Liver (tissue), 9 donors: Measurements from ENCODE around the gene MEOX1. TPM values are rescaled to one million over a fixed set of nuclear protein-coding genes. Genes with fewer than 3 reads are reported as not detected.

Source experiments
- DNase-seq: peaks from one replicate; pipeline ENCODE4 v3.0.0-alpha.2; 2017; ENCODE audit warnings: low spot score
- H3K27ac ChIP-seq, 2 donors: one replicate each; pipeline ENCODE4 v1.7.0; 2013; ENCODE audit warnings: inconsistent platforms in 2 of 2, low read length in 2 of 2, control low read depth in 1 of 2, low read depth in 1 of 2, mild to moderate bottlenecking in 1 of 2
- H3K27me3 ChIP-seq, 4 donors: one replicate each; pipeline versions ENCODE4 v1.6.1 to v1.7.0; 2013; ENCODE audit warnings: low read length in 3 of 4, inconsistent platforms in 1 of 4, mild to moderate bottlenecking in 1 of 4, moderate library complexity in 1 of 4; ENCODE audit not compliant: control insufficient read depth in 4 of 4, insufficient read depth in 4 of 4
- H3K36me3 ChIP-seq, 4 donors: one replicate each; pipeline versions ENCODE4 v1.6.1 to v1.7.0; 2013; ENCODE audit warnings: low read length in 3 of 4, mild to moderate bottlenecking in 3 of 4, low read depth in 1 of 4, moderate library complexity in 1 of 4; ENCODE audit not compliant: control insufficient read depth in 4 of 4, insufficient read depth in 3 of 4
- H3K4me1 ChIP-seq, 4 donors: one replicate each; pipeline versions ENCODE4 v1.6.1 to v1.7.0; 2013; ENCODE audit warnings: low read length in 3 of 4, mild to moderate bottlenecking in 3 of 4, moderate library complexity in 1 of 4; ENCODE audit not compliant: control insufficient read depth in 4 of 4, insufficient read depth in 4 of 4
- H3K4me3 ChIP-seq, 3 donors: one replicate each; pipeline versions ENCODE4 v1.6.1 to v1.7.0; 2013; ENCODE audit warnings: low read length in 3 of 3, control low read depth in 1 of 3, low read depth in 1 of 3, mild to moderate bottlenecking in 1 of 3
- H3K9ac ChIP-seq, 2 donors: one replicate each; pipeline ENCODE4 v1.7.0; 2013; ENCODE audit warnings: low read length in 2 of 2, mild to moderate bottlenecking in 2 of 2, moderate library complexity in 2 of 2, control low read depth in 1 of 2, low read depth in 1 of 2
- H3K9me3 ChIP-seq, 4 donors: one replicate each; pipeline versions ENCODE4 v1.6.1 to v1.7.0; 2013; ENCODE audit warnings: low read length in 3 of 4; ENCODE audit not compliant: control insufficient read depth in 4 of 4
- EGR1 ChIP-seq, 2 donors: IDR thresholded peaks; 2 replicates each; pipeline ENCODE4 v1.6.1; 2016 to 2018; ENCODE audit warnings: antibody characterized with exemption in 2 of 2, low read depth in 2 of 2
- FOXA1 ChIP-seq: IDR thresholded peaks from 2 replicates; pipeline ENCODE4 v1.6.1; 2016; ENCODE audit warnings: antibody characterized with exemption
- HNF4A ChIP-seq, 2 donors: conservative IDR thresholded peaks; 2 replicates each; pipeline ENCODE4 v1.6.1; 2016; ENCODE audit warnings: antibody characterized with exemption in 2 of 2, mild to moderate bottlenecking in 2 of 2
- HNF4G ChIP-seq: IDR thresholded peaks from 2 replicates; pipeline ENCODE4 v1.6.1; 2016; ENCODE audit warnings: antibody characterized with exemption
- NR2F2 ChIP-seq: IDR thresholded peaks from 2 replicates; pipeline ENCODE4 v1.6.1; 2016; ENCODE audit warnings: antibody characterized with exemption
- RXRA ChIP-seq, 2 donors: IDR thresholded peaks; 2 replicates each; pipeline ENCODE4 v1.6.1; 2017 to 2018; ENCODE audit warnings: antibody characterized with exemption in 2 of 2, mild to moderate bottlenecking in 1 of 2
- SP1 ChIP-seq: IDR thresholded peaks from 2 replicates; pipeline ENCODE4 v1.6.1; 2018; ENCODE audit warnings: antibody characterized with exemption, mild to moderate bottlenecking
- TAF1 ChIP-seq: conservative IDR thresholded peaks from 2 replicates; pipeline ENCODE4 v1.6.1; 2016; ENCODE audit warnings: antibody characterized with exemption, mild to moderate bottlenecking
- YY1 ChIP-seq: IDR thresholded peaks from 2 replicates; pipeline ENCODE4 v1.6.1; 2016; ENCODE audit warnings: antibody characterized with exemption, mild to moderate bottlenecking
- WGBS: extraction: QIAGEN DNeasy Blood & Tissue Kit; methylation state at CpG from one replicate; pipeline ENCODE4 v1.1.7; 2013; 5-methylcytosine and 5-hydroxymethylcytosine counted together
- polyA plus RNA-seq, 2 donors: library from polyadenylated mRNA; stranded (reverse) in 1 of 2; unstranded in 1 of 2; fragments of 200-250 nt in 1 of 2; fragments of >200 nt in 1 of 2; fragmentation: Nextera tagmentation in 1 of 2; extraction: Ambion mirVana in 1 of 2; gene quantifications; one replicate each; pipeline versions ENCODE4 v1.2.1 to v1.2.3, GENCODE V29; 2013 to 2015
- total RNA-seq, 2 donors: library from RNA; depleted of rRNA; stranded (reverse); fragments of >200 nt; gene quantifications; one replicate each; pipeline ENCODE4 v1.2.3, GENCODE V29; 2014
- TF ChIP-seq, protein P1 (sequence below): IDR thresholded peaks from 2 replicates; pipeline ENCODE4 v1.6.1; 2016; ENCODE audit warnings: antibody characterized with exemption
- TF ChIP-seq, protein P2 (sequence below): IDR thresholded peaks from 2 replicates; pipeline ENCODE4 v1.6.1; 2016; ENCODE audit warnings: antibody characterized with exemption, mild to moderate bottlenecking
- TF ChIP-seq, protein P3 (sequence below): fragments of 150-350 bp; IDR thresholded peaks from 2 replicates; pipeline ENCODE4 v1.5.1; 2017; ENCODE audit warnings: improper control_type of control experiment, low read depth, low read length; ENCODE audit not compliant: missing input control
- TF ChIP-seq, protein P4 (sequence below): IDR thresholded peaks from 2 replicates; pipeline ENCODE4 v1.6.1; 2016; ENCODE audit warnings: antibody characterized with exemption
- donor health status: healthy.
- donor health status: healthy.
- donor health status: healthy.
- donor health status: healthy.
- donor health status: healthy.

Gene MEOX1
- total and polyA plus RNA-seq, 4 donors, result 0.05 to 0.33 TPM; not detected in 2

DNA sequence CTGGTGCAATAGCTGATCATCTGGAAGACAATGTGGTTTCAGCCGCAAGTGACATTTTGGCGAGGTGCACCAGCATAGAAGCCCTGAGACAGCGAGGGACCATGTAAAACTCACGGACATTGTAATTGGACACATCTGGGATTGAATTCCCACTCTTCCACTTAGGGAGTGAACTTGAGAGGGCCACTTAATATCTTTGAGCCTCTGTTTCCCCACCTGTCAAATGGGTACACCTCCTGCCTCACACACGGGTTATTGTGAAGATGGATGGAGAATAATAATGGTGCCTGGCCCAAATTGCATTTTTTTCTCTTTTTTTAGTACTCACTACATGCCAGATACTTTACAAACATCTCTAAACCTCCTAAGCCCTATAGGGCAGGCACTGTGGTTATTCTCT is 45.5 kb upstream of the MEOX1 start:
- Histone ChIP-seq H3K27me3 (peaks cover 0 to 6% (median 0%) of the 10 kb centered on the region in 4 donors), H3K36me3 (no peaks in the 10 kb centered on the region), H3K4me1 (no peaks in the 10 kb centered on the region), H3K9me3 (no peaks in the 10 kb centered on the region), H3K4me3 (no peak overlapping the region), H3K27ac (no peak overlapping the region), H3K9ac (no peak overlapping the region)
- 92% methylated on average over 5 of the region's 5 CpGs for WGBS
- no peak for DNase-seq
- no peak for TF ChIP-seq SP1
- TF ChIP-seq TAF1, result no peak
- TF ChIP-seq, protein P1, sequence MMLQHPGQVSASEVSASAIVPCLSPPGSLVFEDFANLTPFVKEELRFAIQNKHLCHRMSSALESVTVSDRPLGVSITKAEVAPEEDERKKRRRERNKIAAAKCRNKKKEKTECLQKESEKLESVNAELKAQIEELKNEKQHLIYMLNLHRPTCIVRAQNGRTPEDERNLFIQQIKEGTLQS, result no peak
- TF ChIP-seq EGR1 (IDR thresholded peaks at IDR 0.05; ENCODE audit: low read depth in 2 of 2), result no peak
- TF ChIP-seq FOXA1, result no peak
- no peak for TF ChIP-seq NR2F2
- TF ChIP-seq HNF4A (conservative IDR thresholded peaks at IDR 0.05), result no peak
- TF ChIP-seq YY1, result no peak
- TF ChIP-seq, protein P2, sequence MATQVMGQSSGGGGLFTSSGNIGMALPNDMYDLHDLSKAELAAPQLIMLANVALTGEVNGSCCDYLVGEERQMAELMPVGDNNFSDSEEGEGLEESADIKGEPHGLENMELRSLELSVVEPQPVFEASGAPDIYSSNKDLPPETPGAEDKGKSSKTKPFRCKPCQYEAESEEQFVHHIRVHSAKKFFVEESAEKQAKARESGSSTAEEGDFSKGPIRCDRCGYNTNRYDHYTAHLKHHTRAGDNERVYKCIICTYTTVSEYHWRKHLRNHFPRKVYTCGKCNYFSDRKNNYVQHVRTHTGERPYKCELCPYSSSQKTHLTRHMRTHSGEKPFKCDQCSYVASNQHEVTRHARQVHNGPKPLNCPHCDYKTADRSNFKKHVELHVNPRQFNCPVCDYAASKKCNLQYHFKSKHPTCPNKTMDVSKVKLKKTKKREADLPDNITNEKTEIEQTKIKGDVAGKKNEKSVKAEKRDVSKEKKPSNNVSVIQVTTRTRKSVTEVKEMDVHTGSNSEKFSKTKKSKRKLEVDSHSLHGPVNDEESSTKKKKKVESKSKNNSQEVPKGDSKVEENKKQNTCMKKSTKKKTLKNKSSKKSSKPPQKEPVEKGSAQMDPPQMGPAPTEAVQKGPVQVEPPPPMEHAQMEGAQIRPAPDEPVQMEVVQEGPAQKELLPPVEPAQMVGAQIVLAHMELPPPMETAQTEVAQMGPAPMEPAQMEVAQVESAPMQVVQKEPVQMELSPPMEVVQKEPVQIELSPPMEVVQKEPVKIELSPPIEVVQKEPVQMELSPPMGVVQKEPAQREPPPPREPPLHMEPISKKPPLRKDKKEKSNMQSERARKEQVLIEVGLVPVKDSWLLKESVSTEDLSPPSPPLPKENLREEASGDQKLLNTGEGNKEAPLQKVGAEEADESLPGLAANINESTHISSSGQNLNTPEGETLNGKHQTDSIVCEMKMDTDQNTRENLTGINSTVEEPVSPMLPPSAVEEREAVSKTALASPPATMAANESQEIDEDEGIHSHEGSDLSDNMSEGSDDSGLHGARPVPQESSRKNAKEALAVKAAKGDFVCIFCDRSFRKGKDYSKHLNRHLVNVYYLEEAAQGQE, result no peak

DNA sequence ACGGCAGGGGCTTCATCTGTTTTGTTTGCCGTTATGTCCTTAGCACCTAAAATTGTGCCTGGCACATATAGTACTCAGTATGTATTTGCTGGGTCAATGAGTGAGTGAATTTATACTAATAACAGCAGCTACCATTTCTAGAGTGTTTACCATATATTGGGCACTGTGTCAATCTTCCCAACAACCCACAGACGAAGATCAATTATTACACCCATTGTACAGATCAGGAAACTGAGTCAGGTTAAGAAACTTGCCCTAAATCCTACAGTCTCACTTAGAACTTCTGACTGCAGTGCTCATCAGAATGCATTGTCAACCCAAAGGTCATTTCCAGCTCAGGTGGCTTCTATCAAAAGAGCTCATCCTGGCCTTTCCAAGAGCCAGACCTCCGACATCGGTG is 44.5 kb upstream of the MEOX1 start:
- H3K4me1 ChIP-seq, result no peaks in the 10 kb centered on the region
- TF ChIP-seq FOXA1, result no peak
- TF ChIP-seq HNF4G, result no peak
- no peak for TF ChIP-seq YY1
- TF ChIP-seq, protein P3, sequence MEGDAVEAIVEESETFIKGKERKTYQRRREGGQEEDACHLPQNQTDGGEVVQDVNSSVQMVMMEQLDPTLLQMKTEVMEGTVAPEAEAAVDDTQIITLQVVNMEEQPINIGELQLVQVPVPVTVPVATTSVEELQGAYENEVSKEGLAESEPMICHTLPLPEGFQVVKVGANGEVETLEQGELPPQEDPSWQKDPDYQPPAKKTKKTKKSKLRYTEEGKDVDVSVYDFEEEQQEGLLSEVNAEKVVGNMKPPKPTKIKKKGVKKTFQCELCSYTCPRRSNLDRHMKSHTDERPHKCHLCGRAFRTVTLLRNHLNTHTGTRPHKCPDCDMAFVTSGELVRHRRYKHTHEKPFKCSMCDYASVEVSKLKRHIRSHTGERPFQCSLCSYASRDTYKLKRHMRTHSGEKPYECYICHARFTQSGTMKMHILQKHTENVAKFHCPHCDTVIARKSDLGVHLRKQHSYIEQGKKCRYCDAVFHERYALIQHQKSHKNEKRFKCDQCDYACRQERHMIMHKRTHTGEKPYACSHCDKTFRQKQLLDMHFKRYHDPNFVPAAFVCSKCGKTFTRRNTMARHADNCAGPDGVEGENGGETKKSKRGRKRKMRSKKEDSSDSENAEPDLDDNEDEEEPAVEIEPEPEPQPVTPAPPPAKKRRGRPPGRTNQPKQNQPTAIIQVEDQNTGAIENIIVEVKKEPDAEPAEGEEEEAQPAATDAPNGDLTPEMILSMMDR, result no peak
- TF ChIP-seq RXRA (IDR thresholded peaks at IDR 0.05), result no peak
- H3K4me3 ChIP-seq, result no peak overlapping the region
- DNase-seq, result no peak
- no peaks in the 10 kb centered on the region for H3K36me3 ChIP-seq
- WGBS, result 78% methylated on average over 5 of the region's 5 CpGs
- H3K9me3 ChIP-seq, result no peaks in the 10 kb centered on the region
- no peak overlapping the region for H3K27ac ChIP-seq
- no peak overlapping the region for H3K9ac ChIP-seq
- H3K27me3 ChIP-seq, result peaks cover 0 to 4% (median 0%) of the 10 kb centered on the region in 4 donors

DNA sequence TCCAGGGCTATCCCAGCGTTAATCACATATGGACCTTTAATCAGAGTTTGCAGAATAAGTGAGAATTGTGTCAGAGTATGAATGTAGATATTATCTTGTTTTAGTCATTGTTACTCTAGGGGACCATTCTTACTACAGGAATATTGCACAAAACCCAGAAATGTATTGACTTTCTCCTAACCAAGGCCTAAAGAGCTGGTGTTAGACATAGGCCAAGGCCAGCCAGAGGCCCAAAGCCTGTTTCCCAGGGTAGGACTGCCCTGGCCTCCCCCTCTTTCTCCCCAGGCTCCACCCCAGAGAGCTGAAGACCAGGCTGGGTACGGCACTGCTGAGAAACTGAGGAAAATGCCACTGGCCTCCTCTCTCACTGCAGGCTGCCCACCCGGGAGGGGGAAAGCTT is 41.9 kb upstream of the MEOX1 start:
- TF ChIP-seq, protein P4, sequence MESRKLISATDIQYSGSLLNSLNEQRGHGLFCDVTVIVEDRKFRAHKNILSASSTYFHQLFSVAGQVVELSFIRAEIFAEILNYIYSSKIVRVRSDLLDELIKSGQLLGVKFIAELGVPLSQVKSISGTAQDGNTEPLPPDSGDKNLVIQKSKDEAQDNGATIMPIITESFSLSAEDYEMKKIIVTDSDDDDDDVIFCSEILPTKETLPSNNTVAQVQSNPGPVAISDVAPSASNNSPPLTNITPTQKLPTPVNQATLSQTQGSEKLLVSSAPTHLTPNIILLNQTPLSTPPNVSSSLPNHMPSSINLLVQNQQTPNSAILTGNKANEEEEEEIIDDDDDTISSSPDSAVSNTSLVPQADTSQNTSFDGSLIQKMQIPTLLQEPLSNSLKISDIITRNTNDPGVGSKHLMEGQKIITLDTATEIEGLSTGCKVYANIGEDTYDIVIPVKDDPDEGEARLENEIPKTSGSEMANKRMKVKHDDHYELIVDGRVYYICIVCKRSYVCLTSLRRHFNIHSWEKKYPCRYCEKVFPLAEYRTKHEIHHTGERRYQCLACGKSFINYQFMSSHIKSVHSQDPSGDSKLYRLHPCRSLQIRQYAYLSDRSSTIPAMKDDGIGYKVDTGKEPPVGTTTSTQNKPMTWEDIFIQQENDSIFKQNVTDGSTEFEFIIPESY, result no peak
- WGBS, result 98% methylated on average over 3 of the region's 3 CpGs
- Histone ChIP-seq H3K9me3 (no peaks in the 10 kb centered on the region), H3K27me3 (peaks cover 0 to 2% (median 0%) of the 10 kb centered on the region in 4 donors), H3K9ac (no peak overlapping the region), H3K4me3 (no peak overlapping the region), H3K4me1 (no peaks in the 10 kb centered on the region), H3K27ac (no peak overlapping the region), H3K36me3 (no peaks in the 10 kb centered on the region)
- no peak for DNase-seq
